Neural progenitor cell (in vitro differentiated cells): ENCODE data around the gene VOPP1. TPM values are rescaled to one million over a fixed set of nuclear protein-coding genes. Genes with fewer than 3 reads are reported as not detected.
A peak's percentile ranks its signal among the peaks of the same experiment; 100 is the strongest.

ENCODE experiments used
- DNase-seq: peaks from one replicate; pipeline ENCODE4 v3.0.0-alpha.2; 2016; ENCODE audit warnings: low spot score
- H2AFZ ChIP-seq: fragments of 200-600 bp; sonication (generic); replicated peaks from 2 replicates; pipeline ENCODE4 v1.6.1; 2016; ENCODE audit warnings: antibody characterized with exemption
- H3F3A ChIP-seq: fragments of 200-600 bp; sonication (generic); 2 replicates; pipeline ENCODE4 v1.6.1; 2016; ENCODE audit warnings: antibody characterized with exemption, low read depth
- H3K27ac ChIP-seq: fragments of 200-600 bp; sonication (generic); 2 replicates; pipeline ENCODE4 v1.5.1; 2016; ENCODE audit warnings: mild to moderate bottlenecking
- H3K27me3 ChIP-seq: fragments of 200-600 bp; sonication (generic); 2 replicates; pipeline ENCODE4 v1.6.1; 2016; ENCODE audit warnings: mild to moderate bottlenecking, moderate library complexity
- H3K36me3 ChIP-seq: fragments of 200-600 bp; sonication (generic); 2 replicates; pipeline ENCODE4 v1.5.1; 2016
- H3K4me1 ChIP-seq: fragments of 200-600 bp; sonication (generic); 2 replicates; pipeline ENCODE4 v1.6.1; 2016; ENCODE audit warnings: mixed run types
- H3K4me2 ChIP-seq: fragments of 200-600 bp; sonication (generic); 2 replicates; pipeline ENCODE4 v1.6.1; 2016
- H3K4me3 ChIP-seq: fragments of 200-600 bp; sonication (generic); 2 replicates; pipeline ENCODE4 v1.5.1; 2016
- H3K79me2 ChIP-seq: fragments of 200-600 bp; sonication (generic); 2 replicates; pipeline ENCODE4 v1.6.1; 2016; ENCODE audit warnings: low read depth
- H3K9ac ChIP-seq: fragments of 200-600 bp; sonication (generic); 2 replicates; pipeline ENCODE4 v1.6.1; 2016
- H3K9me3 ChIP-seq: fragments of 200-600 bp; sonication (generic); 2 replicates; pipeline ENCODE4 v1.5.1; 2016; ENCODE audit warnings: low read depth
- H4K20me1 ChIP-seq: fragments of 200-600 bp; sonication (generic); 2 replicates; pipeline ENCODE4 v1.6.1; 2016; ENCODE audit warnings: low read depth
- H3K27ac Mint-ChIP-seq: 3 replicates; pipeline ENCODE4 v1.8.0; 2021; ENCODE audit warnings: mixed read lengths
- H3K27me3 Mint-ChIP-seq: 2 replicates; pipeline ENCODE4 v1.8.0; 2022; ENCODE audit warnings: low read depth, mild to moderate bottlenecking, inconsistent platforms, moderate library complexity, mixed read lengths; ENCODE audit not compliant: insufficient read depth
- H3K36me3 Mint-ChIP-seq: 3 replicates; pipeline ENCODE4 v1.8.0; 2021; ENCODE audit warnings: mixed read lengths
- H3K4me1 Mint-ChIP-seq: 3 replicates; pipeline ENCODE4 v1.8.0; 2021; ENCODE audit warnings: mixed read lengths
- H3K4me3 Mint-ChIP-seq: 3 replicates; pipeline ENCODE4 v1.8.0; 2021; ENCODE audit warnings: mild to moderate bottlenecking, moderate library complexity, mixed read lengths
- H3K9me3 Mint-ChIP-seq: 3 replicates; pipeline ENCODE4 v1.8.0; 2020; ENCODE audit warnings: mixed read lengths
- EZH2 ChIP-seq: fragments of 200-600 bp; sonication (generic); IDR thresholded peaks from 2 replicates; pipeline ENCODE4 v1.6.1; 2017; ENCODE audit warnings: antibody characterized with exemption, mild to moderate bottlenecking, moderate library complexity
- EZH2phosphoT487 ChIP-seq: fragments of 200-600 bp; sonication (generic); IDR thresholded peaks from 2 replicates; pipeline ENCODE4 v1.6.1; 2017; ENCODE audit warnings: antibody characterized with exemption
- total RNA-seq: library from RNA; depleted of rRNA; stranded (reverse); fragments of >200 nt; gene quantifications from 2 replicates; pipeline ENCODE4 v1.2.3, GENCODE V29; 2015; ENCODE audit warnings: low replicate concordance
- TF ChIP-seq, protein P1 (sequence below): fragments of 200-600 bp; sonication (generic); IDR thresholded peaks from 2 replicates; pipeline ENCODE4 v1.5.1; 2017; ENCODE audit warnings: antibody characterized with exemption, mild to moderate bottlenecking

VOPP1 gene
- total RNA-seq, 1 donor from 2014 or later = 46.6 TPM

DNA sequence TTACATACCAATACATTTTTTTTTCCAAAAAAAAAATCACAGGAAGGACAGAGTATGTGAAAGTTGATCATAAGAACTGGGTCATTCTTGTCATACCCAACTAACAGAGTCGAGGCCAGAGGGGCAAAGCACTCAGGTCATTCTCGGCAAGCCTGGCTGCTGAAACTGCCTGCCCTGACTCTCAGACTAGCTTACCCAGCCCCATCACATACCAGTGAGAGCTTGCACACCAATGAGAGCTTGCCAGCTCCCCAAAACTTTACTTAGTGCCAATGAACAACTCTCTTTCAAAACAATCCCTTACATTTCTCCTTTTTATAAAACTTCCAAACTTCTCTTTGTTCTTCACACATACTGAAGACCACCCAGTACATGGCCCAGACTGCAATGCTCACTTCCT is 48.9 kb downstream of the VOPP1 start:
- no peak overlapping the region for H3K27ac ChIP-seq
- peaks cover 18% of the 10 kb centered on the region for H3F3A ChIP-seq
- Mint-ChIP-seq H3K4me1 (peaks cover 35% of the 10 kb centered on the region), H3K36me3 (peaks cover 9% of the 10 kb centered on the region), H3K27me3 (peaks cover 2% of the 10 kb centered on the region), H3K27ac (no peak overlapping the region), H3K4me3 (no peak overlapping the region), H3K9me3 (no peaks in the 10 kb centered on the region)
- peaks cover 32% of the 10 kb centered on the region for H3K4me1 ChIP-seq
- H2AFZ ChIP-seq = no peak overlapping the region
- peaks cover 55% of the 10 kb centered on the region for H3K79me2 ChIP-seq
- H3K9ac ChIP-seq = no peak overlapping the region
- H3K4me3 ChIP-seq = no peak overlapping the region
- no peaks in the 10 kb centered on the region for H3K9me3 ChIP-seq
- H4K20me1 ChIP-seq = peaks cover 76% of the 10 kb centered on the region
- no peaks in the 10 kb centered on the region for H3K36me3 ChIP-seq
- TF ChIP-seq EZH2 (no peak), EZH2phosphoT487 (no peak)
- TF ChIP-seq, protein P1, sequence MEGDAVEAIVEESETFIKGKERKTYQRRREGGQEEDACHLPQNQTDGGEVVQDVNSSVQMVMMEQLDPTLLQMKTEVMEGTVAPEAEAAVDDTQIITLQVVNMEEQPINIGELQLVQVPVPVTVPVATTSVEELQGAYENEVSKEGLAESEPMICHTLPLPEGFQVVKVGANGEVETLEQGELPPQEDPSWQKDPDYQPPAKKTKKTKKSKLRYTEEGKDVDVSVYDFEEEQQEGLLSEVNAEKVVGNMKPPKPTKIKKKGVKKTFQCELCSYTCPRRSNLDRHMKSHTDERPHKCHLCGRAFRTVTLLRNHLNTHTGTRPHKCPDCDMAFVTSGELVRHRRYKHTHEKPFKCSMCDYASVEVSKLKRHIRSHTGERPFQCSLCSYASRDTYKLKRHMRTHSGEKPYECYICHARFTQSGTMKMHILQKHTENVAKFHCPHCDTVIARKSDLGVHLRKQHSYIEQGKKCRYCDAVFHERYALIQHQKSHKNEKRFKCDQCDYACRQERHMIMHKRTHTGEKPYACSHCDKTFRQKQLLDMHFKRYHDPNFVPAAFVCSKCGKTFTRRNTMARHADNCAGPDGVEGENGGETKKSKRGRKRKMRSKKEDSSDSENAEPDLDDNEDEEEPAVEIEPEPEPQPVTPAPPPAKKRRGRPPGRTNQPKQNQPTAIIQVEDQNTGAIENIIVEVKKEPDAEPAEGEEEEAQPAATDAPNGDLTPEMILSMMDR = no peak
- DNase-seq = no peak
- no peak overlapping the region for H3K4me2 ChIP-seq
- no peaks in the 10 kb centered on the region for H3K27me3 ChIP-seq

DNA sequence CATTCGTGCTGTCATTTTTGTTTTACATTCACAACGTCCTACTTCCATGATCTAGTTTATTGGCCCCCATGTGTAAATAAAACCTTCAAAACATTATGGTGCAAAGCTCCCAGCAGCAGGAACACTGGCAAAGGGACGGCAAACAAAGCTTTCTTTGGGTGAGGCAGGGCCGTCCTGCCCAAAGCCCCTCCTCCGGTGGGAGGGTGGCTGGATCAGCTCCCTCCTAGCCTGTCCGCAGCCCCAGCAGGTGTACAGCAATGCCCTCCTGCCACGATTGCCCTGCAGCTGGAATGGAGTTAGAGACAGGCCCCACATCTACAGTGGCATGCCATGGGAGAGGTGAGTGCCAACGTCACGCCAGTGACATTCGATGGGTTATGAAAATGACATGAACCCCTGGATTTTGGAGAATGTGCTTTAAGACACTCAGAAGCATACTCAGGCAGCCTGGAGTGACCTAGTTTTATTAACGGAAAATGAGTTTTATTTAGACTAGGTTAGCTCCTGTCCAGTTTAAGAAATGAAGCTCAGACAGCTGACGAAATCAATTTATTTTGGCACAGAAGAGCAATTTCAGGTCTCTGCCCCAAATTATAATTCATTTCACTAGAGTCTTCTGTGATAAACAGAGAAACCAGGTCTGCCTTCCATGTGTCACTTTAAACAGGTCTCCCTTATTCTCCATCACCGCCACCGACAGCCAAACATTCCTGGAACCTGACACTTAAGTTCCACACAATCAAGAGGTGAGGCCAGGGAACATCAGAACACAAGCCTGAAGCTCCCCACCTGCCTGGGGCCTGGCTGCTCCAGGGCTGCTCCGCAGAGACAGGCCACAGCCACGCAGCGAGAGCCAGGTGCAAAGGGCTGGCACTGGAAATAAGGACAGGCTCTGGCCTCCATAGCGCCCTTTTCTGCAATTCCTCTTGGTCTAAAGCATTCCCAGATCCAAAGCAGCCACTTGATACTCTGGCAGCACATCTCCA is 50.1 kb downstream of the VOPP1 start:
- DNase-seq = no peak
- no peak overlapping the region for H3K27ac ChIP-seq
- Mint-ChIP-seq H3K4me1 (peaks cover 31% of the 10 kb centered on the region), H3K4me3 (no peak overlapping the region), H3K27ac (no peak overlapping the region), H3K9me3 (no peaks in the 10 kb centered on the region), H3K36me3 (peaks cover 10% of the 10 kb centered on the region), H3K27me3 (peaks cover 2% of the 10 kb centered on the region)
- TF ChIP-seq, protein P1 = no peak
- TF ChIP-seq EZH2 = no peak
- TF ChIP-seq EZH2phosphoT487 = no peak
- H4K20me1 ChIP-seq = peaks cover 64% of the 10 kb centered on the region
- H3F3A ChIP-seq = peaks cover 10% of the 10 kb centered on the region
- H3K9ac ChIP-seq = no peak overlapping the region
- H2AFZ ChIP-seq = no peak overlapping the region
- H3K79me2 ChIP-seq = peaks cover 43% of the 10 kb centered on the region
- no peaks in the 10 kb centered on the region for H3K27me3 ChIP-seq
- H3K4me3 ChIP-seq = no peak overlapping the region
- no peaks in the 10 kb centered on the region for H3K36me3 ChIP-seq
- peaks cover 26% of the 10 kb centered on the region for H3K4me1 ChIP-seq
- no peaks in the 10 kb centered on the region for H3K9me3 ChIP-seq
- peak overlapping the region; percentile 7 for H3K4me2 ChIP-seq

DNA sequence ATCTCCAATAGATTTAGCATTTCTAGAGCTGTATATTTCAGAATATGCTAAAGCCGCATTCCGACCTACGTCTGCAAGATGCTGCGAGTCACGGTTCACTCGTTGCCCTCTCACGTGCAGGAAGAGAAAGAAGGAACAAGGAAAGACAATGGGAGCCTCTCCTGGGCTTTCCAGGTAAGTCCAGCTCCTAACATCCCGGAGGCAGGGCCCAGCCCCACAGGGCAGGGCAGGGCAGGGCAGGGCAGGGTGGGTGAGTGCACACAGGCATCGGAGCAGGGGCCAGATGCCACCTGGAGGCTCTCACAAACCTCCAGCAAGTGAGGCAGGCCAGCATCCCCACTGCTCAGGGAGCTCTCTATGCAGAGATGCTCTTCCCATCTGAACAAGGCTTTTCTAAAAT is 50.8 kb downstream of the VOPP1 start:
- H4K20me1 ChIP-seq = peaks cover 57% of the 10 kb centered on the region
- no peak overlapping the region for H3K4me3 Mint-ChIP-seq
- peaks cover 10% of the 10 kb centered on the region for H3K36me3 Mint-ChIP-seq
- H3K79me2 ChIP-seq = peaks cover 37% of the 10 kb centered on the region
- H3K36me3 ChIP-seq = no peaks in the 10 kb centered on the region
- no peak overlapping the region for H3K27ac ChIP-seq
- no peaks in the 10 kb centered on the region for H3K27me3 ChIP-seq
- no peak for DNase-seq
- H3K4me3 ChIP-seq = no peak overlapping the region
- H3K9me3 Mint-ChIP-seq = no peaks in the 10 kb centered on the region
- no peak overlapping the region for H3K27ac Mint-ChIP-seq
- peaks cover 3% of the 10 kb centered on the region for H3F3A ChIP-seq
- peaks cover 19% of the 10 kb centered on the region for H3K4me1 ChIP-seq
- peak overlapping the region; percentile 7 for H3K4me2 ChIP-seq
- H3K4me1 Mint-ChIP-seq = peaks cover 24% of the 10 kb centered on the region
- no peak overlapping the region for H3K9ac ChIP-seq
- TF ChIP-seq EZH2 (no peak), EZH2phosphoT487 (no peak)
- TF ChIP-seq, protein P1 = no peak
- peaks cover 2% of the 10 kb centered on the region for H3K27me3 Mint-ChIP-seq
- H3K9me3 ChIP-seq = no peaks in the 10 kb centered on the region
- H2AFZ ChIP-seq = no peak overlapping the region
